Suppressor macrophage treated with lipopolysaccharide for 4 hours (primary cell): ENCODE results near the gene OTOP3.

Experiments
- DNase-seq: peaks from one replicate; pipeline ENCODE4 v3.0.0-alpha.2; 2020

Gene OTOP3

GRCh38 chr17:74987909-74988711 is 52.4 kb downstream of the OTOP3 start:
- peak; percentile 59 for DNase-seq

GRCh38 chr17:74990581-74991105 is 54.9 kb downstream of the OTOP3 start:
- no peak for DNase-seq

DNA sequence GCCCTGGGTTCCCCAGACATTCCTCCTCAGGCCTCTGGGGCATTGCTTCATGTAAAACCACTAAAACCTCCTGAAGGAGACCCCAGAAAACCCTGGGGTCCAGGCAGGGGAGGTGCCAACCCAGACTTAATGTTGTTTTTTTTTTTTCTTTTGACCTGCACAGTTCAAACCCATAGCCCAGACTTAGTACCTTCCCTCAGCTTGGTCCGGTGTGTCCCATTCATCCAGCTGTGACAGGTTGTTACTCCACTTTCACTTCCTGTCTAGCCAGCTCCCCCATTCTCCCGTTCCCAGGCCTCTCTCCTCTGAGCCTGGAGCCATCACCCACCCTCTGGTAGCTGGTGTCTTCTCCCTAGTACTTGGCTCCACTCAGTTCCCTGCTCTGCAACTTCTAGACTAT is 56.5 kb downstream of the OTOP3 start:
- DNase-seq = no peak

DNA sequence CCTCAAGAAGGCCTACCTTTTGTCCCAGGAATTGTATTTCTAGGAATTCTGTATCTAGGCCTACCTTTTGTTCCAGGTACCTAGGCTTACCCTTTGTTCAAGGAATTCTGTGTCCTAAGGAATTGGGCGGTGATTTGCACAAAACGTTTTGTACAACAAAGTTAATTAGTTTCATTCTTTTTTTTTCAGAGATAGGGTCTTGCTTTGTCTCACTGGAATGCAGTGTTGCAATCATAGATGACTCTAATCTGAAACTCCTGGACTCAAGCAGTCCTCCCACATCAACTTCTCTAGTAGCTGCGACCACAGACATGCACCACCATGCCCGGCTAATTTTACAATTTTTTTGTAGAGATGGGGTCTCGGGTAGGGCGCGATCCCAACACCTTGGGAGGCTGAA is 58.7 kb downstream of the OTOP3 start:
- no peak for DNase-seq

- no peak for DNase-seq
Measured at GRCh38 chr17:74995847-74996246, 60.1 kb downstream of the OTOP3 start.

DNA sequence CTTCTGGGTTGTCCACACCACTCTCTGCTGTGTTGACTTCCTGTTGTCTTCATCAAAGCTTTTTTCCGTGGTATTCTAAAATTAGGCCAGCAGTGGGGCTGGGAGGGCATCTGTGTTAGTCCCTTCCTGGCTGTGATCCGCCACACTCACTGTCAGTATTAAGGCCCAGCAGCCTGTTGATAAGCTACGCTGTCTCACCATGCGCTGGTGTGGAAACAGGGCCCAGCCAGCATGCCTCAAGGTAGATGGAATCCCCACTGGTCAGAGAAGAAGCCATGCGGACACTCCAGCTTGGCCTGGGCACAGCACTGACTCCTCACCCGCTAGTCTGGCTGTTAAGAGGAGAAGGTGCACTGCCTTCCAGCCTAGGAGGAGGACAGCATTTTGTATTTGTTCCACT is 63.1 kb downstream of the OTOP3 start:
- DNase-seq = no peak

GRCh38 chr17:74999523-74999922 is 63.8 kb downstream of the OTOP3 start:
- no peak for DNase-seq
